Measurements from ENCODE around the gene C1orf185. TPM values are rescaled to one million over a fixed set of nuclear protein-coding genes. Genes with fewer than 3 reads are reported as not detected.
"Not testable (repeated sequence)": the region's sequence is repeated elsewhere in the genome, so short reads cannot be mapped to it uniquely, and the experiment has no call there.

The C1orf185 gene
- total RNA-seq, 4 donors from 2014 or later: not detected

DNA sequence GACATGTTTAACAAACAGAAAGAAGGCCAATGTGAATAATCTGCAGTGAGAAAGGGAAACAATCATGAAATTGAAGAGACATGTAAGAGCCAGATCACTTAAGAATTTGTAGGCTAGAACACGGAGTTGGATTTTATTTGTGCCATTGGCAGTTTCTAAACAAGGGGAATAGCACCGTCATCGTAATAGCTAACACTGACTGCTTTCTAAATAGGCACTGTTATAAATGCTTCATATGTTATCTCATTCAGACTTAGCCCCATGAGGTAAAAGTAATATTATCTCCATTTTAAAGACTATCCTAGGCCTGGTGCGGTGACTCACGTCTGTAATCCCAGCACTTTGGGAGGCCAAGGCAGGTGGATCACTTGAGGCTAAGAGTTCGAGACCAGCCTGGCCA is 12.1 kb downstream of the C1orf185 start:
- no peak for TF ChIP-seq POLR2A (IDR thresholded peaks at IDR 0.05)
- no peak for TF ChIP-seq CTCF (IDR thresholded peaks at IDR 0.05)
- no peak overlapping the region for H3K27ac ChIP-seq
- intact Hi-C loops (cut with DNase I; ENCODE audit: low total_unique reads): no loop called here
- H3K27me3 ChIP-seq: no peaks in the 10 kb centered on the region
- H3K9me3 ChIP-seq: no peaks in the 10 kb centered on the region
- no peaks in the 10 kb centered on the region for H3K36me3 ChIP-seq
- H3K4me1 ChIP-seq: no peaks in the 10 kb centered on the region
- no peak for DNase-seq
- H3K4me3 ChIP-seq: no peak overlapping the region

DNA sequence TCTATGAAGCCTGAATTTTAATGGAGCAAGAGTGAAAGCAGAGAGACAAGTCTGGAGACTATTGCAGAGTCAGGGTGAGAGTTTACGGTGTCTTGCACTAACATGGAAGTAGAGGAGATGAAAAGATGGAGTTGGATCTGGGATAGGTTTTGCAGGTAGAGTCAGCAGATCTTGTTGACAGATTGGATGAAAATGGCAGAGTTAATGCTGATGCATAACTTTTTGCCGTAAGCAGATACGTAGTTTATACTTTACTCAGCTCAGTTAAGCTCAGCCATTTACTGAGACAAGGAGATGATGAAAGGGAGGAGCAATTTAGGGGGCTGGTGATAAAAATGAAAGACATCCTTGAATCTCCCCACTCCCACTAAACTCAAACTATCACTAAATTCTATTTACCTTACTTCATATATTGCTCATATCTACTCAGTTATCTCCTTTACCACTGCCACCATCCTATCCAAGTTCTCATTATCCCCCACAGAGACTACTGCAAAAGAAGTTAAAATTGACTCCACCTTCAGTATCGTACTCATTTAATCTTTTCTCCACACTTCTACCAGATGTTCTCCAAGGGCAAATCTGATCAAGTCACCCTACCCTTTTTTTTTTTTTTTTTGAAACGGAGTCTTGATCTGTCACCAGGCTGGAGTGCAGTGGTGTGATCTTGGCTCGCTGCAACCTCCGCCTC is 13.8 kb downstream of the C1orf185 start:
- no peaks in the 10 kb centered on the region for H3K27me3 ChIP-seq
- intact Hi-C loops (cut with DNase I; ENCODE audit: low total_unique reads): no loop called here
- no peaks in the 10 kb centered on the region for H3K36me3 ChIP-seq
- H3K4me3 ChIP-seq: no peak overlapping the region
- no peaks in the 10 kb centered on the region for H3K9me3 ChIP-seq
- no peaks in the 10 kb centered on the region for H3K4me1 ChIP-seq
- TF ChIP-seq CTCF (IDR thresholded peaks at IDR 0.05) (no peak), POLR2A (IDR thresholded peaks at IDR 0.05) (no peak)
- DNase-seq: no peak
- H3K27ac ChIP-seq: no peak overlapping the region

DNA sequence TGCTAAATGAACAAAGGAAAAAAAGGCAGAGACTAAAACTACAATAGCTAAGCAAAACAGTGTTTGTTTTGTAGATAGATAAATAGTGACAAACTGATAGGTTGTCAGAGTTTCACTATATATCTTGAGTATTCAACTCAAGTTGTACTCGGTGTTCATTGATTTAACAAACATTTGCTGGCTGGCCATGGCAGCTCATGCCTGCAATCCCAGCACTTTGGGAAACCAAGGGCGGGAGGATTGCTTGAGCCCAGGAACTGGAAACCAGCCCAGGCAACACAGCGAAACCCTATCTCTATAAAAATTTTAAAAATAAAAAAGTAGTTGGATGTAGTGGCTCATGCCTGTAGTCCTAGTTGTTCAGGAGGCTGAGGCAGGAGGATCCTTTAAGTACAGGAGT is 17.3 kb downstream of the C1orf185 start:
- no peaks in the 10 kb centered on the region for H3K9me3 ChIP-seq
- intact Hi-C loops (cut with DNase I; ENCODE audit: low total_unique reads): no loop called here
- no peaks in the 10 kb centered on the region for H3K36me3 ChIP-seq
- no peaks in the 10 kb centered on the region for H3K4me1 ChIP-seq
- no peak for DNase-seq
- H3K27ac ChIP-seq: no peak overlapping the region
- no peak overlapping the region for H3K4me3 ChIP-seq
- TF ChIP-seq POLR2A (IDR thresholded peaks at IDR 0.05): no peak
- H3K27me3 ChIP-seq: no peaks in the 10 kb centered on the region

GRCh38 chr1:51120629-51121028 is 18.6 kb downstream of the C1orf185 start:
- TF ChIP-seq CTCF (IDR thresholded peaks at IDR 0.05) (no peak), POLR2A (IDR thresholded peaks at IDR 0.05) (no peak)
- DNase-seq: no peak
- no peaks in the 10 kb centered on the region for H3K4me1 ChIP-seq
- no peaks in the 10 kb centered on the region for H3K9me3 ChIP-seq
- H3K27me3 ChIP-seq: no peaks in the 10 kb centered on the region
- H3K36me3 ChIP-seq: no peaks in the 10 kb centered on the region
- H3K4me3 ChIP-seq: no peak overlapping the region
- no peak overlapping the region for H3K27ac ChIP-seq
- intact Hi-C loops (cut with DNase I; ENCODE audit: low total_unique reads): no loop called here

- H3K9me3 ChIP-seq; H3K27me3 ChIP-seq; H3K4me1 ChIP-seq; H3K36me3 ChIP-seq; H3K4me3 ChIP-seq; intact Hi-C loops (cut with DNase I; ENCODE audit: low total_unique reads); H3K27ac ChIP-seq; DNase-seq: not testable (repeated sequence)
Observed at GRCh38 chr1:51127152-51127551, 25.1 kb downstream of the C1orf185 start.

GRCh38 chr1:51131185-51131584 is 29.2 kb downstream of the C1orf185 start:
- H3K4me3 ChIP-seq: no peak overlapping the region
- no peaks in the 10 kb centered on the region for H3K27me3 ChIP-seq
- H3K36me3 ChIP-seq: no peaks in the 10 kb centered on the region
- no peaks in the 10 kb centered on the region for H3K9me3 ChIP-seq
- no peak overlapping the region for H3K27ac ChIP-seq
- DNase-seq: no peak
- TF ChIP-seq POLR2A (IDR thresholded peaks at IDR 0.05) (no peak), CTCF (IDR thresholded peaks at IDR 0.05) (no peak)
- H3K4me1 ChIP-seq: no peaks in the 10 kb centered on the region
- intact Hi-C loops (cut with DNase I; ENCODE audit: low total_unique reads): no loop called here

Data from uterus (tissue), 4 donors.